ENCODE data around the gene ANKFN1.

ANKFN1 gene

GRCh38 chr17:56452461-56452860, 299.2 kb downstream of the ANKFN1 start:
- TF ChIP-seq CTCF (IDR thresholded peaks at IDR 0.05; ENCODE audit: control insufficient read depth, insufficient read depth, low read depth, low read length, missing control alignments), result no peak
- no peak for DNase-seq (ENCODE audit: low read depth)
- no peak overlapping the region for H3K4me3 ChIP-seq (ENCODE audit: control insufficient read depth, low read depth, low read length)

GRCh38 chr17:56457501-56457900, 304.2 kb downstream of the ANKFN1 start:
- TF ChIP-seq CTCF (IDR thresholded peaks at IDR 0.05; ENCODE audit: control insufficient read depth, insufficient read depth, low read depth, low read length, missing control alignments), result no peak
- no peak for DNase-seq (ENCODE audit: low read depth)
- H3K4me3 ChIP-seq (ENCODE audit: control insufficient read depth, low read depth, low read length), result no peak overlapping the region

- H3K4me3 ChIP-seq (ENCODE audit: control insufficient read depth, low read depth, low read length), result no peak overlapping the region
- no peak for TF ChIP-seq CTCF (IDR thresholded peaks at IDR 0.05; ENCODE audit: control insufficient read depth, insufficient read depth, low read depth, low read length, missing control alignments)
- no peak for DNase-seq (ENCODE audit: low read depth)
These were observed 312.6 kb downstream of the ANKFN1 start for GRCh38 chr17:56465886-56466285.

- no peak for TF ChIP-seq CTCF (IDR thresholded peaks at IDR 0.05; ENCODE audit: control insufficient read depth, insufficient read depth, low read depth, low read length, missing control alignments)
- DNase-seq (ENCODE audit: low read depth), result no peak
- no peak overlapping the region for H3K4me3 ChIP-seq (ENCODE audit: control insufficient read depth, low read depth, low read length)
These were observed 315.6 kb downstream of the ANKFN1 start for GRCh38 chr17:56468840-56469239.

GRCh38 chr17:56471696-56472095, 318.4 kb downstream of the ANKFN1 start:
- no peak for DNase-seq (ENCODE audit: low read depth)
- no peak for TF ChIP-seq CTCF (IDR thresholded peaks at IDR 0.05; ENCODE audit: control insufficient read depth, insufficient read depth, low read depth, low read length, missing control alignments)
- no peak overlapping the region for H3K4me3 ChIP-seq (ENCODE audit: control insufficient read depth, low read depth, low read length)

GRCh38 chr17:56475116-56475515, 321.8 kb downstream of the ANKFN1 start:
- no peak overlapping the region for H3K4me3 ChIP-seq (ENCODE audit: control insufficient read depth, low read depth, low read length)
- no peak for DNase-seq (ENCODE audit: low read depth)
- TF ChIP-seq CTCF (IDR thresholded peaks at IDR 0.05; ENCODE audit: control insufficient read depth, insufficient read depth, low read depth, low read length, missing control alignments), result no peak

GRCh38 chr17:56478836-56479447, 325.7 kb downstream of the ANKFN1 start:
- peak; percentile 37 for TF ChIP-seq CTCF (IDR thresholded peaks at IDR 0.05; ENCODE audit: control insufficient read depth, insufficient read depth, low read depth, low read length, missing control alignments)
- DNase-seq (ENCODE audit: low read depth), result no peak
- H3K4me3 ChIP-seq (ENCODE audit: control insufficient read depth, low read depth, low read length), result no peak overlapping the region
